Progenitor cell of endocrine pancreas (in vitro differentiated cells): ENCODE measurements around the gene PROS1. TPM values are rescaled to one million over a fixed set of nuclear protein-coding genes. Genes with fewer than 3 reads are reported as not detected.
"Not testable (repeated sequence)": the region's sequence is repeated elsewhere in the genome, so short reads cannot be mapped to it uniquely, and the experiment has no call there.

Source experiments
- DNase-seq: peaks from one replicate; pipeline ENCODE4 v3.0.0; 2021; ENCODE audit warnings: low spot score; ENCODE audit not compliant: unreplicated experiment
- H3K27ac Mint-ChIP-seq: 2 replicates; pipeline ENCODE4 v1.8.0; 2021; ENCODE audit warnings: mild to moderate bottlenecking, moderate library complexity, mixed read lengths
- H3K27me3 Mint-ChIP-seq: 2 replicates; pipeline ENCODE4 v1.8.0; 2021; ENCODE audit warnings: mixed read lengths
- H3K36me3 Mint-ChIP-seq: 2 replicates; pipeline ENCODE4 v1.8.0; 2022; ENCODE audit warnings: mixed read lengths; ENCODE audit not compliant: insufficient read depth
- H3K4me1 Mint-ChIP-seq: 2 replicates; pipeline ENCODE4 v1.8.0; 2021; ENCODE audit warnings: low read depth, mixed read lengths
- H3K4me3 Mint-ChIP-seq: 2 replicates; pipeline ENCODE4 v1.8.0; 2021; ENCODE audit warnings: low read depth, mild to moderate bottlenecking, moderate library complexity, mixed read lengths
- H3K9me3 Mint-ChIP-seq: 2 replicates; pipeline ENCODE4 v1.8.0; 2021; ENCODE audit warnings: low read depth, mixed read lengths
- total RNA-seq: library from RNA; stranded (reverse); gene quantifications from 2 replicates; pipeline ENCODE4 v1.2.1, GENCODE V29; 2021
- TF ChIP-seq, protein P1 (sequence below): fragments of 200-600 bp; sonication (generic); IDR thresholded peaks from one replicate; pipeline ENCODE4 v1.5.0; 2021; ENCODE audit warnings: antibody characterized with exemption, mild to moderate bottlenecking; ENCODE audit not compliant: unreplicated experiment

PROS1 gene
- total RNA-seq, 1 donor from 2014 or later: 9.4 TPM

DNA sequence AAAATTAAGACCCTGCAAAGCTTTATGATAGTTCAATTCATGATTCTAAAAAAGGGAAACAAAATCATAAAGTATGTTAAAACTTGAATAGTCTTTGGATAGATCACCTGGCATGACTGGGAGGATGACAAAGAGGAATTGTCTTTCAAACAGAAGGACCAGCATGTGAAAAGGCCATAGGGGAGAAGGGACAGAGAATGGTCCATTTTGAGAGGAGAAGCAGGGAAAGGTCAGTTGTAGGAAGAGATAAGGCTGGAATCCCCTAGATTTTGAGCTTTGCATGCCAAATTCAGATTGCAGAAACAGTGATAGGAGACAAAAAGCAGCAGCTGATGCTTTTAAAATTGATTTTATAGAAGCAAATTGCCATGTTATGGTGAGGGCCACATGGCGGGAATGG, 12.7 kb downstream of the PROS1 start:
- H3K27me3 Mint-ChIP-seq: no peaks in the 10 kb centered on the region
- no peak for DNase-seq
- H3K4me3 Mint-ChIP-seq: no peak overlapping the region
- peaks cover 2% of the 10 kb centered on the region for H3K4me1 Mint-ChIP-seq
- H3K27ac Mint-ChIP-seq: no peak overlapping the region
- peaks cover 20% of the 10 kb centered on the region for H3K9me3 Mint-ChIP-seq
- TF ChIP-seq, protein P1, sequence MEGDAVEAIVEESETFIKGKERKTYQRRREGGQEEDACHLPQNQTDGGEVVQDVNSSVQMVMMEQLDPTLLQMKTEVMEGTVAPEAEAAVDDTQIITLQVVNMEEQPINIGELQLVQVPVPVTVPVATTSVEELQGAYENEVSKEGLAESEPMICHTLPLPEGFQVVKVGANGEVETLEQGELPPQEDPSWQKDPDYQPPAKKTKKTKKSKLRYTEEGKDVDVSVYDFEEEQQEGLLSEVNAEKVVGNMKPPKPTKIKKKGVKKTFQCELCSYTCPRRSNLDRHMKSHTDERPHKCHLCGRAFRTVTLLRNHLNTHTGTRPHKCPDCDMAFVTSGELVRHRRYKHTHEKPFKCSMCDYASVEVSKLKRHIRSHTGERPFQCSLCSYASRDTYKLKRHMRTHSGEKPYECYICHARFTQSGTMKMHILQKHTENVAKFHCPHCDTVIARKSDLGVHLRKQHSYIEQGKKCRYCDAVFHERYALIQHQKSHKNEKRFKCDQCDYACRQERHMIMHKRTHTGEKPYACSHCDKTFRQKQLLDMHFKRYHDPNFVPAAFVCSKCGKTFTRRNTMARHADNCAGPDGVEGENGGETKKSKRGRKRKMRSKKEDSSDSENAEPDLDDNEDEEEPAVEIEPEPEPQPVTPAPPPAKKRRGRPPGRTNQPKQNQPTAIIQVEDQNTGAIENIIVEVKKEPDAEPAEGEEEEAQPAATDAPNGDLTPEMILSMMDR: no peak
- H3K36me3 Mint-ChIP-seq: peaks cover 12% of the 10 kb centered on the region

DNA sequence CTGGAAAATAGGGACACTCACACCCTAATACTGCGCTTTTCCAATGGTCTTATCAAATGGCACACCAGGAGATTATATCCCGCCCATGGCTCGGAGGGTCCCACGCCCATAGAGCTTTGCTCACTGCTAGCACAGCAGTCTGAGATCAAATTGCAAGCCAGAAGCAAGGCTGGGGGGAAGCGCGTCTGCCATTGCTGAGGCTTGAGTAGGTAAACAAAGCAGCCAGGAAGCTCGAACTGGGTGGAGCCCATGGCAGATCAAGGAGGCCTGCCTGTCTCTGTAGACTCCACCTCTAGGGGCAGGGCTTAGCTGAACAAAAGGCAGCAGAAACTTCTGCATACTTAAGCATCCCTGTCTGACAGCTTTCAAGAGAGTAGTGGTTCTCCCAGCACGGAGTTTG, 23.7 kb downstream of the PROS1 start:
- not testable (repeated sequence) for H3K27ac Mint-ChIP-seq, H3K4me1 Mint-ChIP-seq, H3K4me3 Mint-ChIP-seq, DNase-seq, H3K27me3 Mint-ChIP-seq, H3K36me3 Mint-ChIP-seq
- H3K9me3 Mint-ChIP-seq: peaks cover 67% of the 10 kb centered on the region

DNA sequence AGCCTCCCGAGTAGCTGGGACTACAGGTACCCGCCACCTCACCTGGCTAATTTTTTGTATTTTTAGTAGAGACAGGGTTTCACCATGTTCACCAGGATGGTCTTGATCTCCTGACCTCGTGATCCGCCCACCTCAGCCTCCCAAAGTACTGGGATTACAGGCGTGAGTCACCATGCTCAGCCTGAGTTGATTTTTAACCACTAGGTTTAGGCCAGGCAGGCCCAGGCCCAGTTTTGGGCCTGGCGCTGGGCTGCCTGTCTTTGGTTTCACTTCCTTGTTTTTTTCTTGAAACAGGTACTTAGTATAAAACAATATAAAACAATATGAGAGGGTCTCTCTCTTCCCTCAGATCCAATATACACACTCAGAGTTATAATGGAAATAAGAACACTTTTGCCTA, 36.2 kb downstream of the PROS1 start:
- not testable (repeated sequence) for H3K36me3 Mint-ChIP-seq, H3K4me3 Mint-ChIP-seq, H3K4me1 Mint-ChIP-seq, H3K27ac Mint-ChIP-seq, H3K27me3 Mint-ChIP-seq, DNase-seq
- peaks cover 19% of the 10 kb centered on the region for H3K9me3 Mint-ChIP-seq

DNA sequence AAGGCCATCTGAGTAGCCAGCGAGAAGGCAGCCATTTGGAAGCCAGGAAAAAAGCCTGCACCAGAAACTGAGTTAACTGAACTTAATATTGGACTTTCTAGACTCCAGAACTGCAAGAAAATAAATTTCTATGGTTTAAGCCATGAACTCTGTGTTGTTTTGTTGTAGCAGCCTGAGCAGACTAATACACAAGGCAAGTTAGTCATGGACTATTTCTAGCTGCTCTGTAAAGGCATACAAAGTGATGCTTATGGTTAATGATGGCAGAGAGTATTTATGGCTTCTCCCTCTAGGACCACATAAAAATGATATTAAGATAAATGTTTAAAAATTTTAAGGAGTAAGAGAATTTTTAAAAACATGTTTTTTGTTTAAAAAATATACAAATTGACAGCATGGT, 37.1 kb downstream of the PROS1 start:
- H3K36me3 Mint-ChIP-seq: no peaks in the 10 kb centered on the region

DNA sequence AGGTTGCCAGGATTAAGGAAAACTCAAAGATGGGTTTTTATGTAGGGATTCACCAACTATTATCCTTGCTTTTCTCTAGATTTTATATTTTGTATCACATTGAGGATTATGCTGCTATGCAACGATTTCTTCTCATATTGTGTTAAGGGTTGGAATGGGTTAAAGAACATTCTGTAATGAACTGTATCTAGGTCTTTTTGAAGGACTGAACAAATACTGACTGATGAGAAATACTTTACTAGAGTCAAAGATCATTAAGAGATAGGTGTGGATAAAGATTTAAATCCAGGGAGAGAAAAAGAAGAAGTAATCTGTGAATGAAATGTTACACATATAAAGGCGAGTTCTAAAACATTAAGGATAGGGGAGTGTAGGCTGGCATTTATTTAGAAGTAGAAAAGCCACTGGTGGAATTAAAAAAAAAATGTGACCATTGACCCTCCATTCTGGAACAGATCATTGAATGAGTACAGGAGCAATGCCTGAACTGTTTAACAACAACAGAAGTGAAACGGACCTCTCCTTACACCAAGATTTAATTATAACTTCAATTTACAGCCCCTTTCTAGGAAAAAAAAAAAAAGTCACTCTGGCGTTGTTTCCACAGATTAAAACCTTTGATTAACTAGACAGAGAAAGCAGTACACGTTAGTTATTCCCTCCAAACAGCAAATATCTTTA, 39.2 kb downstream of the PROS1 start:
- Mint-ChIP-seq H3K36me3 (no peaks in the 10 kb centered on the region), H3K27ac (no peak overlapping the region), H3K4me1 (no peaks in the 10 kb centered on the region), H3K4me3 (no peak overlapping the region), H3K9me3 (peaks cover 23% of the 10 kb centered on the region), H3K27me3 (no peaks in the 10 kb centered on the region)
- TF ChIP-seq, protein P1: no peak
- DNase-seq: no peak

More for the DNA sequence above, 37.1 kb downstream of the PROS1 start:
- no peak overlapping the region for H3K4me3 Mint-ChIP-seq
- peaks cover 22% of the 10 kb centered on the region for H3K9me3 Mint-ChIP-seq
- H3K4me1 Mint-ChIP-seq: no peaks in the 10 kb centered on the region
- DNase-seq: no peak
- H3K27ac Mint-ChIP-seq: no peak overlapping the region
- H3K27me3 Mint-ChIP-seq: no peaks in the 10 kb centered on the region
- TF ChIP-seq, protein P1: no peak

DNA sequence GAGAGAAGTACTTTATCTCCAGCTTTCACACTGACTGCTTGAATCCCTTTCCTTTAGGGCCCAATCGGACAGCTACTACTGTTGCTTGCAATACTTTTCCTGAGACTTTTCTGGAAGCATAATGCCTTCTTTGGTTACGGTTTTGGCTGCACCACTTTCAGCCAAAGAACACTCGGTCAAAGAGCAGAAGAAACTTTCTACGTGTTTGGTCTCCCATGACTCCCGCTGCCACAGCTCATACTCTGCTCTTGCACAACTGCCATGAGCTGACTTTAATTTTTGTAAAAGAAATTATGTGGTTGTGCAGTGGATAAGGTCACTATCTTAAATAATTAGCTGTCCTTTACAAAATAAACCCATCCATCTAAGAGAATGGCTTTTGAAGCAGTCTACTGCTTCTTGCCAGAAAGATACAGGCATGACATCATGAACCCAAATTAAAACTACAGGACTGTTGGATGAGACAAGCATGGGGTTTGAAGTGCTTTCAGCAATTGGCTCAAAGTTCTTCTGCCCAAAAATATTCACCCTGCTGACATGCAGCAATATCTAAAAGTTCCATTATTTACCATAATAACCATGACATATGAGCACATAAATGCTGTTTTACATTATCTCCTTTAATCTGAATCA, 42.0 kb downstream of the PROS1 start:
- no peak for DNase-seq
- H3K36me3 Mint-ChIP-seq: no peaks in the 10 kb centered on the region
- H3K9me3 Mint-ChIP-seq: peaks cover 19% of the 10 kb centered on the region
- TF ChIP-seq, protein P1: no peak
- no peaks in the 10 kb centered on the region for H3K27me3 Mint-ChIP-seq
- H3K4me3 Mint-ChIP-seq: no peak overlapping the region
- H3K27ac Mint-ChIP-seq: no peak overlapping the region
- no peaks in the 10 kb centered on the region for H3K4me1 Mint-ChIP-seq
